Heart left ventricle (tissue), 16 donors: ENCODE results near the gene MIPOL1. TPM values are rescaled to one million over a fixed set of nuclear protein-coding genes. Genes with fewer than 3 reads are reported as not detected.

Experiments
- ATAC-seq, 4 donors: fragments of 200-7000 bp; cut with Tn5 transposase; one replicate each; pipeline ENCODE4 v1.9.1; 2020 to 2022; ENCODE audit warnings: moderate library complexity in 4 of 4, mild to moderate bottlenecking in 3 of 4, moderate number of reproducible peaks in 1 of 4
- DNase-seq, 5 donors: peaks; one replicate each; pipeline ENCODE4 v3.0.0-alpha.2; 2020
- H3K27ac ChIP-seq, 12 donors: fragments of 200-600 bp; sonication (generic) in 4 of 12; one replicate each; pipeline versions ENCODE4 v1.5.0 to v1.8.0; 2016 to 2022; ENCODE audit warnings: mild to moderate bottlenecking in 2 of 12
- H3K27me3 ChIP-seq, 9 donors: fragments of 200-600 bp; sonication (generic) in 2 of 9; one replicate each; pipeline versions ENCODE4 v1.5.1 to v1.8.0; 2016 to 2022; ENCODE audit warnings: mild to moderate bottlenecking in 3 of 9
- H3K36me3 ChIP-seq, 9 donors: fragments of 200-600 bp; sonication (generic) in 2 of 9; one replicate each; pipeline versions ENCODE4 v1.5.0 to v1.8.0; 2018 to 2022; ENCODE audit warnings: mild to moderate bottlenecking in 2 of 9
- H3K4me1 ChIP-seq, 12 donors: fragments of 200-600 bp; sonication (generic) in 4 of 12; one replicate each; pipeline versions ENCODE4 v1.5.0 to v1.8.0; 2016 to 2022; ENCODE audit warnings: mild to moderate bottlenecking in 3 of 12
- H3K4me3 ChIP-seq, 12 donors: fragments of 200-600 bp; sonication (generic) in 4 of 12; one replicate each; pipeline versions ENCODE4 v1.5.0 to v1.8.0; 2017 to 2022; ENCODE audit warnings: mild to moderate bottlenecking in 9 of 12, moderate library complexity in 4 of 12
- H3K9me3 ChIP-seq, 12 donors: fragments of 200-600 bp; sonication (generic) in 4 of 12; one replicate each; pipeline versions ENCODE4 v1.5.0 to v1.8.0; 2016 to 2022; ENCODE audit warnings: mild to moderate bottlenecking in 1 of 12
- CTCF ChIP-seq, 12 donors: fragments of 200-600 bp; sonication (generic) in 4 of 12; IDR thresholded peaks; one replicate each; pipeline versions ENCODE4 v1.5.0 to v1.8.0; 2018 to 2022; ENCODE audit warnings: antibody characterized with exemption in 12 of 12, mild to moderate bottlenecking in 5 of 12
- POLR2A ChIP-seq, 2 donors: fragments of 450-650 bp; IDR thresholded peaks; one replicate each; pipeline ENCODE4 v1.6.1; 2017; ENCODE audit warnings: antibody characterized with exemption in 2 of 2, mild to moderate bottlenecking in 2 of 2, moderate library complexity in 2 of 2
- WGBS, 4 donors: extraction: QIAGEN DNeasy Blood & Tissue Kit in 2 of 4; methylation state at CpG; one replicate each; pipeline versions ENCODE4 v1.1.5 to v1.1.7; 2013 to 2018; 5-methylcytosine and 5-hydroxymethylcytosine counted together
- intact Hi-C, 10 donors: fragments of 100-400 bp; cut with DNase I; formaldehyde crosslinking; loops; one replicate each; pipeline versions ENCODE4 v1.11.1 to v1.14.2; 2022
- polyA plus RNA-seq, 2 donors: library from polyadenylated mRNA; stranded (reverse); fragments of 200-250 nt; gene quantifications; one replicate each; pipeline ENCODE4 v1.2.3, GENCODE V29; 2013
- total RNA-seq, 9 donors: library from RNA; depleted of rRNA in 2 of 9; stranded (reverse); fragments of >200 nt in 2 of 9; fragmentation: NEBNext Ultra II Directional in 3 of 9; extraction: Animal tissue kit (Norgen Biotek cat#: 25700) in 3 of 9; gene quantifications; one replicate each; pipeline versions ENCODE4 v1.1.0 to v1.2.4, GENCODE V29; 2016 to 2023
- donor health status: ischemic (EF 13 %, LVEDD 7.1; RV severe dilation, severe dysfunction).
- donor health status: healthy with polysubstance abuse.
- donor health status: DM: no; HTN: yes; CAD: no.
- donor health status: DM: no; HTN: no; CAD: no.
- donor health status: ischemic (EF 25% LVEDD 6.9; RV normal size, moderate dysfunction).
- donor health status: ischemic (EF 25% LVEDD 5.7; RV mildly dilated, moderate dysfunction).
- donor health status: healthy.
- donor health status: DM: yes; HTN: yes; CAD: no.
- donor health status: ischemic (EF 35%, LVEDD 5.7; RV mildly dilated, moderate dysfunction).
- donor health status: nonischemic (EF 11% LVEDD 7.7; RV severe dilation, severe dysfunction).
- donor health status: DM: yes; HTN: yes; CAD: no.
- donor health status: PGD.
- donor health status: ischemic (EF 29% LVEDD 5.4; RV normal size, mild dysfunction).
- donor health status: nonischemic (EF 23%, LVEDD 6.1; RV moderate dilation, normal function).

MIPOL1 gene
- total and polyA plus RNA-seq, 11 donors = 0.99 to 7.3 (median 5.0) TPM

GRCh38 chr14:37585971-37586796, 388.4 kb downstream of the MIPOL1 start:
- Histone ChIP-seq H3K4me1 (peaks cover 0 to 31% (median 3%) of the 10 kb centered on the region in 12 donors), H3K4me3 (no peak overlapping the region), H3K27ac (no peak overlapping the region), H3K36me3 (no peaks in the 10 kb centered on the region), H3K9me3 (no peaks in the 10 kb centered on the region), H3K27me3 (peaks cover 61 to 98% (median 92%) of the 10 kb centered on the region in 9 donors)
- DNase-seq (no peak), ATAC-seq (no peak)
- no peak for TF ChIP-seq CTCF (IDR thresholded peaks at IDR 0.05)
- TF ChIP-seq POLR2A (IDR thresholded peaks at IDR 0.05) = no peak
- WGBS, 4 donors = 5 to 8% (median 7%) methylated on average over 10 of the region's 10 CpGs
- intact Hi-C loops = no loop called here

GRCh38 chr14:37586797-37587130, 389.0 kb downstream of the MIPOL1 start:
- H3K4me1 ChIP-seq = peaks cover 0 to 36% (median 3%) of the 10 kb centered on the region in 12 donors
- H3K27ac ChIP-seq = no peak overlapping the region
- H3K4me3 ChIP-seq = no peak overlapping the region
- intact Hi-C loops = no loop called here
- H3K9me3 ChIP-seq = no peaks in the 10 kb centered on the region
- TF ChIP-seq POLR2A (IDR thresholded peaks at IDR 0.05) = no peak
- no peak for TF ChIP-seq CTCF (IDR thresholded peaks at IDR 0.05)
- ATAC-seq (no peak), DNase-seq (no peak)
- no peaks in the 10 kb centered on the region for H3K36me3 ChIP-seq
- H3K27me3 ChIP-seq = peaks cover 67 to 98% (median 93%) of the 10 kb centered on the region in 9 donors
- 1 to 2% (median 2%) methylated on average over 1 of the region's 1 CpG for WGBS, 4 donors

GRCh38 chr14:37587131-37587803, 389.5 kb downstream of the MIPOL1 start:
- ATAC-seq (no peak), DNase-seq (no peak)
- Histone ChIP-seq H3K27me3 (peaks cover 72 to 98% (median 94%) of the 10 kb centered on the region in 9 donors), H3K36me3 (no peaks in the 10 kb centered on the region), H3K9me3 (no peaks in the 10 kb centered on the region), H3K27ac (no peak overlapping the region), H3K4me1 (peaks cover 0 to 41% (median 3%) of the 10 kb centered on the region in 12 donors), H3K4me3 (no peak overlapping the region)
- no peak for TF ChIP-seq POLR2A (IDR thresholded peaks at IDR 0.05)
- TF ChIP-seq CTCF (IDR thresholded peaks at IDR 0.05) = no peak
- intact Hi-C loops = no loop called here
- 6 to 9% (median 7%) methylated on average over 4 of the region's 4 CpGs for WGBS, 4 donors
